Gastroesophageal sphincter (tissue), 3 donors: ENCODE measurements around the gene GPBAR1.

ENCODE experiments used
- CTCF ChIP-seq, 4 experiments: fragments of 200-600 bp in 2 of 4; fragments of 450-650 bp in 2 of 4; sonication (generic) in 1 of 4; IDR thresholded peaks; one replicate each; pipeline ENCODE4 v1.5.1; 2017 to 2019; ENCODE audit warnings: antibody characterized with exemption in 4 of 4, mild to moderate bottlenecking in 2 of 4, moderate library complexity in 2 of 4
- POLR2A ChIP-seq, 2 donors: fragments of 450-650 bp; IDR thresholded peaks; one replicate each; pipeline ENCODE4 v1.6.1; 2017; ENCODE audit warnings: antibody characterized with exemption in 2 of 2, mild to moderate bottlenecking in 2 of 2, moderate library complexity in 1 of 2

GRCh38 chr2:218280260-218280870 is 19.6 kb downstream of the GPBAR1 start:
- TF ChIP-seq POLR2A (IDR thresholded peaks at IDR 0.05) (no peak), CTCF (IDR thresholded peaks at IDR 0.05) (no peak)
